Psoas muscle (tissue), 8 donors: ENCODE data around the gene PHACTR2. TPM values are rescaled to one million over a fixed set of nuclear protein-coding genes. Genes with fewer than 3 reads are reported as not detected.
"Not testable (repeated sequence)": the region's sequence is repeated elsewhere in the genome, so short reads cannot be mapped to it uniquely, and the experiment has no call there.

Source experiments
- ATAC-seq, 4 donors: fragments of 200-7000 bp; cut with Tn5 transposase; one replicate each; pipeline ENCODE4 v1.9.1; 2020; ENCODE audit warnings: moderate library complexity in 3 of 4, mild to moderate bottlenecking in 2 of 4
- DNase-seq, 2 donors: peaks; one replicate each; pipeline ENCODE4 v3.0.0-alpha.2; 2020
- H3K27ac ChIP-seq: fragments of 200-600 bp; one replicate; pipeline ENCODE4 v1.8.0; 2022
- H3K27me3 ChIP-seq, 3 donors: fragments of 200-600 bp in 1 of 3; one replicate each; pipeline versions ENCODE4 v1.6.1 to v1.8.0; 2013 to 2022; ENCODE audit warnings: low read length in 2 of 3, mild to moderate bottlenecking in 2 of 3, moderate library complexity in 1 of 3; ENCODE audit not compliant: insufficient read depth in 3 of 3
- H3K36me3 ChIP-seq, 2 donors: fragments of 200-600 bp in 1 of 2; one replicate each; pipeline versions ENCODE4 v1.6.1 to v1.8.0; 2013 to 2022; ENCODE audit warnings: low read depth in 1 of 2, mild to moderate bottlenecking in 1 of 2, moderate library complexity in 1 of 2; ENCODE audit not compliant: insufficient read depth in 1 of 2
- H3K4me1 ChIP-seq: fragments of 200-600 bp; one replicate; pipeline ENCODE4 v1.8.0; 2022
- H3K4me3 ChIP-seq: fragments of 200-600 bp; one replicate; pipeline ENCODE4 v1.8.0; 2022; ENCODE audit warnings: mild to moderate bottlenecking
- H3K9me3 ChIP-seq: fragments of 200-600 bp; one replicate; pipeline ENCODE4 v1.8.0; 2022
- CTCF ChIP-seq: fragments of 200-600 bp; IDR thresholded peaks from one replicate; pipeline ENCODE4 v1.8.0; 2022; ENCODE audit warnings: antibody characterized with exemption
- WGBS, 3 donors: extraction: QIAGEN DNeasy Blood & Tissue Kit; methylation state at CpG; one replicate each; pipeline versions ENCODE4 v1.1.6 to v1.1.7; 2013; 5-methylcytosine and 5-hydroxymethylcytosine counted together
- intact Hi-C, 2 donors: fragments of 100-400 bp; cut with DNase I; formaldehyde crosslinking; loops; one replicate each; pipeline versions ENCODE4 v1.11.0 to v1.14.2; 2022
- polyA plus RNA-seq, 3 donors: library from polyadenylated mRNA; stranded (reverse); fragments of 200-250 nt; gene quantifications; one replicate each; pipeline ENCODE4 v1.2.3, GENCODE V29; 2013
- total RNA-seq, 4 donors: library from RNA; stranded (reverse); fragmentation: NEBNext Ultra II Directional in 2 of 4; extraction: Animal tissue kit (Norgen Biotek cat#: 25700) in 2 of 4; gene quantifications; one replicate each; pipeline versions ENCODE4 v1.2.1 to v1.2.4, GENCODE V29; 2021 to 2023
- donor health status: healthy with polysubstance abuse.
- donor health status: DM: no; HTN: no; CAD: no; lungs with moderate emphysema.
- donor health status: Bipolar disorder and iron deficiency.
- donor health status: healthy.
- donor health status: DM: yes; HTN: yes; CAD: no.
- donor health status: DM: no; HTN: no; CAD: no.
- donor health status: DM: no; HTN: no; CAD: no.
- donor health status: DM: yes; HTN: yes; CAD: no.

Gene PHACTR2
- total and polyA plus RNA-seq, 7 donors: 3.4 to 48.8 (median 30.0) TPM

GRCh38 chr6:143652841-143653331 lies 24.9 kb upstream of the PHACTR2 start:
- ATAC-seq: no peak
- H3K4me3 ChIP-seq: no peak overlapping the region
- no peak for TF ChIP-seq CTCF

GRCh38 chr6:143655541-143655940 lies 22.2 kb upstream of the PHACTR2 start:
- H3K4me3 ChIP-seq: no peak overlapping the region
- WGBS, 3 donors: 86 to 88% (median 86%) methylated on average over 5 of the region's 5 CpGs
- DNase-seq: no peak
- TF ChIP-seq CTCF: no peak
- H3K27ac ChIP-seq: no peak overlapping the region
- no peaks in the 10 kb centered on the region for H3K9me3 ChIP-seq
- no peaks in the 10 kb centered on the region for H3K27me3 ChIP-seq
- no peak for ATAC-seq
- intact Hi-C loops: no loop called here
- no peaks in the 10 kb centered on the region for H3K4me1 ChIP-seq
- no peaks in the 10 kb centered on the region for H3K36me3 ChIP-seq

More at GRCh38 chr6:143652841-143653331, 24.9 kb upstream of the PHACTR2 start:
- intact Hi-C loops: no loop called here
- Histone ChIP-seq H3K27ac (no peak overlapping the region), H3K9me3 (no peaks in the 10 kb centered on the region), H3K4me1 (no peaks in the 10 kb centered on the region), H3K36me3 (no peaks in the 10 kb centered on the region), H3K27me3 (no peaks in the 10 kb centered on the region)
- no peak for DNase-seq
- WGBS, 3 donors: 17 to 18% (median 17%) methylated on average over 6 of the region's 6 CpGs

DNA sequence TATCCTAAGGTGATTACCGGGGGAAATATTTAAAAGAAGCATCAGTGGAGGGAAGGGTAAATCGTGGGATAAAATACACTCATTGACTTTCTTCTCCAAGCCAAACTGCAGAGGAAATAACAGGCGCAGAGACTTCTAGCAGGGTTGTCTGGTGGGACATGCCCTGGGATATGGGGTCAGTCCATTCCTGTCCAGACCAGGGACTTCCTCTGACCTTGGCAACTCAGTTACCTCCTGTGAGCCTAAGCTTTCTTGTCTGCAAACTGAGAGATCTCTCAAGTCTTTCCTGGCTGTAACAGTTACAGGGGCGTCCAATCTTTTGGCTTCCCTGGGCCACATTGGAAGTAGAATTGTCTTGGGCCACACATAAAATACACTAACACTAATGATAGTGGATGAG lies 21.7 kb upstream of the PHACTR2 start:
- Histone ChIP-seq H3K9me3 (no peaks in the 10 kb centered on the region), H3K27ac (no peak overlapping the region), H3K4me3 (no peak overlapping the region), H3K36me3 (no peaks in the 10 kb centered on the region), H3K27me3 (no peaks in the 10 kb centered on the region), H3K4me1 (no peaks in the 10 kb centered on the region)
- DNase-seq (no peak), ATAC-seq (no peak)
- TF ChIP-seq CTCF: no peak
- intact Hi-C loops: no loop called here
- 76 to 80% (median 79%) methylated on average over 4 of the region's 4 CpGs for WGBS, 3 donors

- Histone ChIP-seq H3K27ac (no peak overlapping the region), H3K27me3 (no peaks in the 10 kb centered on the region), H3K4me1 (no peaks in the 10 kb centered on the region), H3K4me3 (no peak overlapping the region), H3K9me3 (no peaks in the 10 kb centered on the region), H3K36me3 (no peaks in the 10 kb centered on the region)
- DNase-seq: no peak
- WGBS, 3 donors: 86 to 90% (median 87%) methylated on average over 2 of the region's 2 CpGs
- no peak for TF ChIP-seq CTCF
- intact Hi-C loops: no loop called here
- no peak for ATAC-seq
Observed at GRCh38 chr6:143657809-143658208, 20.0 kb upstream of the PHACTR2 start.

DNA sequence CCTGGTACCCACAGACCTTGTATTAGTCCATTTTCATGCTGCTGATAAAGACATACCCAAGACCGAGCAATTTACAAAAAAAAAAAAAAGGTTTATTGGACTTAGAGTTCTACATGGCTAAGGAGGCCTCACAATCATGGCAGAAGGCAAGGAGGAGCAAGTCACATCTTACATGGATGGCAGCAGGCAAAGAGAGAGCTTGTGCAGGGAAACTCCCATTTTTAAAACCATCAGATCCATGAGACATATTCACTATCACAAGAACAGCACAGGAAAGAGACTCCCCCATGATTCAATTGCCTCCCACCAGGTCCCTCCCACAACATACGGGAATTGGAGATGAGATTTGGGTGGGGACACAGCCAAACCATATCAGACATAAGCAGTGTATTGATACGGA lies 17.6 kb upstream of the PHACTR2 start:
- H3K9me3 ChIP-seq, H3K36me3 ChIP-seq, DNase-seq, H3K4me3 ChIP-seq, ATAC-seq, H3K4me1 ChIP-seq, intact Hi-C loops, H3K27me3 ChIP-seq, H3K27ac ChIP-seq: not testable (repeated sequence)
- 88 to 97% (median 96%) methylated on average over 3 of the region's 3 CpGs for WGBS, 3 donors
